ENCODE data around the gene IRF9.

Gene IRF9

GRCh38 chr14:24177041-24177825 lies 16.2 kb downstream of the IRF9 start:
- H3K4me1 Mint-ChIP-seq = peaks cover 22% of the 10 kb centered on the region
- no peaks in the 10 kb centered on the region for H3K27me3 Mint-ChIP-seq
- H3K27ac Mint-ChIP-seq = peak overlapping the region; percentile 66 to 77
- H3K9me3 Mint-ChIP-seq = no peaks in the 10 kb centered on the region
- DNase-seq (no peak), ATAC-seq (no peak)
- H3K4me3 Mint-ChIP-seq = no peak overlapping the region

GRCh38 chr14:24177891-24178290 lies 16.8 kb downstream of the IRF9 start:
- DNase-seq (no peak), ATAC-seq (no peak)
- Mint-ChIP-seq H3K4me3 (no peak overlapping the region), H3K9me3 (no peaks in the 10 kb centered on the region), H3K27ac (peak overlapping the region in 1 of 2 donors; percentile 66), H3K27me3 (no peaks in the 10 kb centered on the region), H3K4me1 (peaks cover 25% of the 10 kb centered on the region)

- no peak for ATAC-seq
- H3K4me3 Mint-ChIP-seq = no peak overlapping the region
- peak overlapping the region in 1 of 2 donors; percentile 93 for H3K27ac Mint-ChIP-seq
- no peaks in the 10 kb centered on the region for H3K27me3 Mint-ChIP-seq
- DNase-seq = no peak
- H3K9me3 Mint-ChIP-seq = no peaks in the 10 kb centered on the region
- peaks cover 26% of the 10 kb centered on the region for H3K4me1 Mint-ChIP-seq
Observed at GRCh38 chr14:24178399-24179178, 17.5 kb downstream of the IRF9 start.

GRCh38 chr14:24179294-24179960 lies 18.4 kb downstream of the IRF9 start:
- H3K4me3 Mint-ChIP-seq = no peak overlapping the region

GRCh38 chr14:24179961-24180796 lies 19.1 kb downstream of the IRF9 start:
- Mint-ChIP-seq H3K27ac (peak overlapping the region in 1 of 2 donors; percentile 83), H3K9me3 (no peaks in the 10 kb centered on the region), H3K4me1 (peaks cover 30% of the 10 kb centered on the region), H3K4me3 (no peak overlapping the region), H3K27me3 (no peaks in the 10 kb centered on the region)
- ATAC-seq (no peak), DNase-seq (no peak)

More at GRCh38 chr14:24179294-24179960, 18.4 kb downstream of the IRF9 start:
- Mint-ChIP-seq H3K9me3 (no peaks in the 10 kb centered on the region), H3K27me3 (no peaks in the 10 kb centered on the region), H3K27ac (peak overlapping the region in 1 of 2 donors; percentile 93), H3K4me1 (peaks cover 26% of the 10 kb centered on the region)
- ATAC-seq = no peak
- no peak for DNase-seq

GRCh38 chr14:24181371-24182077 lies 20.5 kb downstream of the IRF9 start:
- no peak for ATAC-seq
- Mint-ChIP-seq H3K4me3 (no peak overlapping the region), H3K27ac (peak overlapping the region in 1 of 2 donors; percentile 93), H3K27me3 (no peaks in the 10 kb centered on the region), H3K9me3 (no peaks in the 10 kb centered on the region), H3K4me1 (peaks cover 33% of the 10 kb centered on the region)
- no peak for DNase-seq

- DNase-seq (no peak), ATAC-seq (no peak)
- Mint-ChIP-seq H3K9me3 (no peaks in the 10 kb centered on the region), H3K27ac (peak overlapping the region; percentile 57 to 93), H3K4me1 (peaks cover 39% of the 10 kb centered on the region), H3K27me3 (no peaks in the 10 kb centered on the region), H3K4me3 (no peak overlapping the region)
Observed at GRCh38 chr14:24182110-24182882, 21.2 kb downstream of the IRF9 start.

GRCh38 chr14:24183014-24183481 lies 22.0 kb downstream of the IRF9 start:
- Mint-ChIP-seq H3K27me3 (no peaks in the 10 kb centered on the region), H3K4me3 (no peak overlapping the region), H3K4me1 (peaks cover 47% of the 10 kb centered on the region), H3K27ac (no peak overlapping the region), H3K9me3 (no peaks in the 10 kb centered on the region)
- DNase-seq = no peak
- ATAC-seq = no peak

GRCh38 chr14:24184104-24184970 lies 23.3 kb downstream of the IRF9 start:
- Mint-ChIP-seq H3K27me3 (no peaks in the 10 kb centered on the region), H3K27ac (peak overlapping the region in 1 of 2 donors; percentile 87), H3K4me1 (peaks cover 55% of the 10 kb centered on the region), H3K4me3 (no peak overlapping the region), H3K9me3 (no peaks in the 10 kb centered on the region)
- no peak for DNase-seq
- no peak for ATAC-seq

- no peak for DNase-seq
- Mint-ChIP-seq H3K27me3 (no peaks in the 10 kb centered on the region), H3K27ac (peak overlapping the region in 1 of 2 donors; percentile 87), H3K4me1 (peaks cover 58% of the 10 kb centered on the region), H3K4me3 (no peak overlapping the region), H3K9me3 (no peaks in the 10 kb centered on the region)
- ATAC-seq = no peak
Observed at GRCh38 chr14:24185026-24185425, 24.0 kb downstream of the IRF9 start.

GRCh38 chr14:24185741-24186140 lies 24.7 kb downstream of the IRF9 start:
- Mint-ChIP-seq H3K27me3 (no peaks in the 10 kb centered on the region), H3K4me1 (peaks cover 63% of the 10 kb centered on the region), H3K4me3 (no peak overlapping the region), H3K9me3 (no peaks in the 10 kb centered on the region), H3K27ac (peak overlapping the region in 1 of 2 donors; percentile 5)
- DNase-seq (no peak), ATAC-seq (no peak)

- H3K27me3 Mint-ChIP-seq = no peaks in the 10 kb centered on the region
- peaks cover 64% of the 10 kb centered on the region for H3K4me1 Mint-ChIP-seq
- no peak for ATAC-seq
- H3K4me3 Mint-ChIP-seq = peak overlapping the region; percentile 68 to 97
- H3K27ac Mint-ChIP-seq = peak overlapping the region in 1 of 2 donors; percentile 65
- H3K9me3 Mint-ChIP-seq = no peaks in the 10 kb centered on the region
- no peak for DNase-seq
Observed at GRCh38 chr14:24186831-24187538, 25.9 kb downstream of the IRF9 start.
